Daoy (cell line): ENCODE measurements around the gene NALCN. TPM values are rescaled to one million over a fixed set of nuclear protein-coding genes. Genes with fewer than 3 reads are reported as not detected.

Experiments used
- DNase-seq: peaks from one replicate; pipeline ENCODE4 v3.0.0-alpha.2; 2015; ENCODE audit warnings: low read depth
- total RNA-seq: library from RNA; depleted of rRNA; stranded (reverse); fragments of >200 nt; shearing (Covaris generic); gene quantifications from 2 replicates; pipeline ENCODE4 v1.2.3, GENCODE V29; 2014

Gene NALCN
- total RNA-seq, 1 experiment from 2014 or later, result not detected

DNA sequence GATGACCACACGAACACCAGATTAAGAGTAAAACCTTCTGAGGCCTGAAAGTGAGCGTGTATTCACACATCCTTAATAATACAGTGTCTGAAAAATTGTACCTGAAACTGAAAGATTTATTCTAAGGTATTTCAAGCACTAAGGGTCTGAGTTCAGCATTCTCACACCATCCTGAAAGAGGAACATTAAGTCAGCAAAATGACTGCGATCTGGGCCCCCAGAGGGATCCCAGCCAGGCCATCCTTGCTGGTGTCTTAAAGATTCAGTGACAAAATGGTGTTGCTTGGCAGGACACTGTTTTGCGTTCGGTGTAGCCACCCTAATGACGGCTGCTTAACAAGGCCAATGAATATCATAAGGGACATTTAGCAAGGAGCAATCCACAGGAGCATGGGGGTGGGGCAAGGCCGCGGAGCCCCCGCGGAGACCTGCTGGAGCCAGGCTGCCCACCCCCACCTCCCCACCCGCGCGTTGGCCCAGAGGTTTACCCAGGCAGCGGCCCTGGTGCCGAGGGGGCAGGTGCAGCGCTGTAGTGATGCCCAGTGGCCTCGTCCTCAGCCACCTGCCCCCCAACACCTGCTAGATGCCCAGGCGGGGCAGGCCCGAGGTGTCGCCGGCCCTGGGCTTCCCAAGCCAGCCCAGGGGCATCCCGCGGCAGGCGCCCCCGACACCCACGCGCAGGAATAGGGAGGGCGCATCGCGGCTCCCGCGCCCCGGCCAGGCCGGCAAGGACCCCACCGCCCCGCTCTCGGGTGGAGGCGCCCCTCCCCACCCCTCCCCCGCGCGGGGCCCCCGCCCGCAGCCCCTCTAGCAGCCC lies 742 bp downstream of the NALCN start:
- DNase-seq, result no peak

DNA sequence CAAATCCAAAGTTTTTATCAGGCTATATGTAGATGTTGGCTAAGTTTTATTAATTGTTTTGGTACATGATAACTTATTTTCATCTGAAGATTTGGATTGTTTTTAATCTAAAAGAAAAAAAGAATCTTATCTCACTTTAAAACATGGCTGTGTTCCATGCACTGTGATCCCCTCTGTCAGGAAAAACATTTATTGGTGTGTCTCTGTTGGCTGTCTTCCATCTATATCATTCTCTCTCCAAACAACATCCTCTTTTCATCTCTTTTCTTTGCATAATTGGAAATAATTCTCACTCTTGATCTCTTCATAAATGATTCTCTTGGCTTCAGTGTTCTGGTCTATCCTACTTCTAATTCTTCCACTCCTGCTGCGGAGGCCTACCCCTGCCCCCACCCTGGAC lies 4.2 kb downstream of the NALCN start:
- DNase-seq, result no peak

DNA sequence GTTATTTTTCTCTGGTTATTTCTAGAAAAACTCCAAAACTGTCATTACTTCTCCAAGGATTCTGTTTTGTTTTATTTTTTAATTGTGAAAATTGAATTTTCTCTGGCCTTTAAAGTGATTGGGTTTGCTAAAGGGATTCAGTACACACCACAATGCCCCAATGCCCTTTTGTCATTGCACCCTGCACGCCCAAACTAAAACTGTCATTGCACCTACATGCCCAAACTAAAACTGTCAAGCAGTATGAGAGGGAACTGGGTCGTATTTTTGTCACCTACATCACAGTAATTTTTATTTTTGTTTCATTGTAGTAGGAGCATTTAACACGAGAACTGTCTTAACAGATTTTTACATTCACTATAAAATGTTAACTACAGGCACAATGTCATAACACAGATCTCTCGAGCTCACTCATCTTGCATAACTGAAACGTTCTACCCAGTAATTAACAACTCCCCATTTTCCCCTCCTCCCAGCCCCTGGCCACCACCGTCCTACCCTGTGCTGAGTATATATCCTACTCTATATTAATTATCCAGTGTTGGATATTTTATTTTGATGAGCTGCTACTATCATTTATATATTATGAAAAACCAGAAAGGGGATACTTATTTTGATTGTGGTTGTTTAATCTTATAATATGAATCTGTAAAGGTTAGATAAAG lies 7.2 kb downstream of the NALCN start:
- no peak for DNase-seq

DNA sequence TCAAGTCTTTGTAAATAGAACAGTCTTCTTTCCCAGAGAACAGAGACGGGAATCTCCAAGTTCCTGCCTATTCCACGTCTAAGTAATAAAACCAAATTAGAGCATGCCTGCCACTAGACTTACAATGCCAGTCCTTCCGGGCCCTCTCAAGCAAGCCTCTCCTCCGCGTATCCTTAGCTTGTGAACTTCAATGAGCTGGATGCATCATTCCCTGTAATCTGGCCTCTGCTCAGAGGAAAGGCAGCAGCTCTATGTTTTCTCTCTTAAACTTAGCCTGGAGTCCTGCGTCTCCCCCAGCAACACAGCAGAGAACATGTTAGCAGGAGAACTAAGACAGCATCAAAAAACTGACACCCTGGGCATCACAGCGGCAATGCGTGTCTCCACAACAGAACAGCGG lies 8.2 kb downstream of the NALCN start:
- DNase-seq, result no peak

DNA sequence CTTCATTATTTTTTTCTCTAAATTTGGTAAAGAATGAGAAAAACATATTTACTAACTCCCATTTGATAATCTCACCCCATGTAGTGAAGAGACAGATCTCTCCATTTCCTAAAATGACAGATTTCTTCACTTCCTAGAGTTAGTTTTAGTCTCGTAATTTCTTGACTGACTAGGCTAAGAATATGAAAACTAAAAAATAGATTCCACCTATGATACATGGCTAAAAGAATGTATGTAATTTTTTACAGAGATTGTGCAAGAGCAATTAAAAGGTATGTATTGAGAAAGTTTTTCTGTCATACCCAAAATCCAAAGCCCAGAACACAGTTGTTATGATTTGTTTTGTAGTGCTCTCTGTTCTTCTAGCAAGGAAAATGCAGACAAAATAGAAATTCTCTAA lies 9.5 kb downstream of the NALCN start:
- no peak for DNase-seq

DNA sequence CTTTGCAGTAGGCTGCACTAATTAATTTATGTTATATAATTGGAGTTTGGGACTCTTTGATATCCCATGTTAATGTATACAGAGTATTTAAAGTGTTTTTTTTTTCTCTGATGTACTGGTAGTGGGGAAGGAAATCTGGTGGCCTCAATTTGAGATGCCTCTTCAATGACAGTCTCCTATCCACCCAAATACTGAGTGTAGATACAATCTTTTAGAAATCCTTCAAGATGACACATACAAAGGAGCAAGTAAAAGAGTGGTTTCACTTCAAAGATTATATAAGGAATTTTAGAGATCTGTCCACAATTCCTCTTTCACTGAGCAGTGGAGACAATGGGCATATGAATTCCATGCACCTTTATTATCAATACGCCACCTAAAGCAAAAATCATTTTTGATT lies 15.1 kb downstream of the NALCN start:
- DNase-seq, result no peak

DNA sequence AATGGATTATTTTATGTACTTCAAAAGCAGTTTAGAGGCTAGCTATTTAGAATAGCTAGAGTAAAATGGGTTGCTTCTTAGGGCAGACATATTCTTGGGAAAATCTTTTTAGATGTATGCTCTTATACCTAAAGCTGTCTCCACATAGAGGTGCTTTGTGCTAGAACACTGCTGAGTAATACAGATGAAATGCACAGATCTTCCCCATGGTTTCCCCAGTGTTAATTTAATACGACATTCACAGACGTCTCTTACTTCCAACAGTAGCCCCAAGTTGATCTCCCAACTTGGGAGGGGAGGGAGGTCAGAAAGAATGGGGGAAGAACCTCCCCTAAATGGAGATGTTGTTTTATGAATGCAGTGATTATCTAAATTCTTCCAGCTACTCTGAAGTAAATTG lies 16.9 kb downstream of the NALCN start:
- DNase-seq, result peak; percentile 5

DNA sequence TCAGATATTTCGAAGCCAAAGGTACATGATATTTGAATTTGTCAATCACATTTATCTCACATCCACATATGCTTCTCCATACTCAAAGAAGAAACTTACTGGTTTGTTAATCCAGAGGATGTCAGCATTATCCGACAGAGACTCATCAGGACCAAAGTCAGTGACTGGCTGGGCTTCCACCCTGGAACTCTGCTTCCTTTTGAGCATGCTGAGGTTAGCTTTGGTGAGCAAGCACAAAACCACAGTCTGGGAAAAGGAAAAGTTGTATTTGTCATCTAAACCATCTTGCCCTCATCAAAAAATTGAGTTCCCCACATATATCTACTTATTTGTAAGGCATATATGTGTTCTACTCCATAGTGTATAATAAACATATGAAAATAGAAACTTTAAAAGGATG lies 17.4 kb downstream of the NALCN start:
- peak; percentile 36 for DNase-seq

DNA sequence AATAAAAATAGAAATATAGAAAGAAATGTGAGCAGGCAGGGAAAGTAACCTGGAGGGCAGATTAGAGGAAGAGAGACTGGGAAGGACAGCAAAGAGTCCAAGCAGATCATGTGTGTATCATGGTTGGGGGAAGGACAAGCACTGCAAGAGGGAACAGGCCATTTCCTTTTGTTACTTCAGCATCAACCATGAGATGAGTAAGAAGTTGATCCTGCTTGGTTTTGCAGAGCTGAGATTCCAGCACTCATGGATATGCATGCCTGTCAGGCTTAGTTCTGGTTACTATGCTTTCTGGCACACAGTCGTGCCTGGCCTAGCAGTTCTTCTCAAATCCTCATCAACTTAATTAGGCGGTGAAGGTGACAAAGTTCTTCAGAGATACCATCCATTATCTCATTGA lies 18.1 kb downstream of the NALCN start:
- peak; percentile 13 for DNase-seq

DNA sequence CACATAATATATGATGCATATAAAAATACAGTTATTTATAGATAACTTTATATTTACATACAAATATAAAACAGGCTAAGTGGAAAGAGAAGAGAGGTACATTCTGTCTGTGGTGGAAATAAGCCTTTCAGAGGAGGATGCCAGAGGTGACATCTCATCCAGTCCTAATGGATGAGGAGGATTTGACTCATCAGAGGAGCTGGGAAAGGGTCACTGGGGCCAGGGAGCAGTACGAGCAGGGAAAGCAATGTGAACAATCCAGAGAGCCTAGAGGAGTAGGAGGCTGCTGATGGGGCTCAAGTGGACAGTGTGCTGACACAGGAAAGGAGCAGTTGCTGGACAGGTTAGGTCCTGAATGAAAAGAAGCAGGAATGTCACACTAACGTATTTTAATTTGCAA lies 18.6 kb downstream of the NALCN start:
- DNase-seq, result peak; percentile 55

DNA sequence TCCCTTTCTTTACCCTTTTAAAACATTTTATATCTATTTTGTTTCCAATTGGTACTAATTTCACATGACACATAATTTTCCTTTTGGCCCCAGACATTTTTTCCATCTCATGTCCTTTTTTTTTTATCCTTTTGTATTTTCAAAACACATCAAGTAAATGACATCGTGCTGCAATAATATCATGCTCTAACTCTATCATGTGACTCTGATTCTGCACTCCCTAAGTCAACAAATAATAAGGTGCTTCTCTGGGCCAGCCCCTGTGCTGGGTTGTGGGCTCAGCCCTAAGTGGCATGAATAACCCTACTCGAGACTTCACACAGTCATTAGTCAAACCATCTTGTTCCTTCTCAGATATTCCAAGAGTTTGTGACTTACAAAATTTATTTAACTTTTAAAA lies 21.7 kb downstream of the NALCN start:
- DNase-seq, result no peak

DNA sequence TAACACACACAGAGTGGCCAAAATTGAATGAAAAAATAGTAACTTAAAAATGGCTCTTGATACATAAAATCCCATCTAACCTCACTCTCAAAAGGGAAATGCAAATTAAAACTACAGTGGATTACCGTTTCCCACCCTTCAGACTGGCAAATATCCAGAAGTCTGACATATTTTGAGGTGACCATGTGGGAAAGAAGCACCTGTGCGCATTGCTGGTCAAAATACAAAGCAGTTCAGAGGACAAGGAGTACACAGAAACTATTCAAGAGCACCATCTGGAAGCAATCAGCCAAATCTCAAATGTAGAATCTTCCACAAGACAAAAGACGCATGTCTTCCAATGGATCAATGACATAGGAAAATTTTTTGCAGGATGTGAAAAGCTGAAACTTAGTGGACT lies 23.2 kb downstream of the NALCN start:
- no peak for DNase-seq

DNA sequence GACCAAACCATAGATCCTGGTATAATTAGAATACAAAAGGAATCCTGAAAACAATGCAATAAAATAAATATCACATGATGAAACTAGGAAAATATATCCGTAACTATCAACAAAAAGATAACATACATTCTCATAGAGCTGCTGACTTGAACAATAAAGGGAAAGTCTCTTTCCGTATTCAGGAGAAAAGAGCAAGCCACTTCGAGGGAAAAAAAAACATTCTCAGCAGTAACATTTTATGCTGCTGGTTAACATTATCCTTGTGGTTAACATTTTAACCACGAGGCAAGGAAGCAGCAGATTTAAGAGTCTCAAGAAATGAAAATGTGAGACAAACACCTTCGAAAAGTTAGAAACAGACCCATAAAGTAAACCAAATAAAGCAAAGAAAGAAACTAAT lies 25.8 kb downstream of the NALCN start:
- no peak for DNase-seq

DNA sequence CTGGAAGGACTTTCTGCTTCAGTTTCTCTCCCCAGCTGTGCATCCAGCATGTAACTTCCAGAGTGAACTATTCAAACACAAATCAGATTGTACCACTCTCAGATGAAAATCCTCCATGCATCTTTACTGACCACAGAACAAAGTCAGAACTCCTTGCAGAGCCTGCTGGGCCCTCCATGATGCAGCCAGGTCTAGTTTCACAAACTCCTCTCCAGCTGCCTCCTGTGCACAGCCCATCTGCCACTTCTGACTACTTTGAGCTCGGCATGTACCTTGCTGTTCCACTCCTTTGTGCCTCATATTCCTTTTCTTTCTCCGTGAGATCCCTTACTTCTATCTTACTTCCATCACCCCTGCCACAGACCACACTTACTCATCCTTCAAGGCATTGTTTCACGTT lies 31.4 kb downstream of the NALCN start:
- DNase-seq, result no peak

DNA sequence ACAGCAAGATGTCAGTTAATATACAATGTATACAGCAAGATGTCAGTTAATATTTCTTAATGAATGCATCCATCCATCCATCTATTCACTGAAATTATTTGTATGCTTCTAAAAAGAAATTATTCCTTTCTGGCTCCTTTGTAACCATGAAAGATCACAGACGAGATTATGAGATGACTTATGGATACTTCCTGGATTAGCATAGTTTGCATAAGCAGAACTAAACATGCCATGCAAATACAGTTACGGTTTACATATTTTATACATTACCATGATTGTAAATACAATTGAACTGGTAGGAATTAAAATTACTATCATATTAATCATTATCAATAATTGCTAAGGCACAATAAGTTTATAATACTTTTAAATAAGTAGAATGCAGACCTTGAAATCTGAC lies 32.7 kb downstream of the NALCN start:
- no peak for DNase-seq

DNA sequence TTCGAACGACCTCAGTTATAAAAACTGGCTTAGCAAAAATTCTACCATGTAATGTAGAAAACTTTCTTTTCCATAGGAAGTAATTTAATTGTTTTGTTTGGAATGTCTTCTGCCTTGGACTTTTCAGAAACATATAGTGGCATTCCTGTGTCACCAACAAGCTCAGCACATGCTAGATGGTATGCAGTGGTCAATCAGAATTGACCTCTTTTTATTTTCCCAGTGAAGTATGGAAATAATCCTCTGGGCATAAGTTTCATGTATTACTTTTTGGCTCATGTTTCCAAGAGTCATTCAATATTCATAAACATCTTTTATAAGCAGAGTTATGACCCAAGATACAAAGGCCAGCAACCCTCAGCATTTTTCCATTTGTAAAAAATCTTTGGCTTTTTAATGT lies 33.6 kb downstream of the NALCN start:
- no peak for DNase-seq

DNA sequence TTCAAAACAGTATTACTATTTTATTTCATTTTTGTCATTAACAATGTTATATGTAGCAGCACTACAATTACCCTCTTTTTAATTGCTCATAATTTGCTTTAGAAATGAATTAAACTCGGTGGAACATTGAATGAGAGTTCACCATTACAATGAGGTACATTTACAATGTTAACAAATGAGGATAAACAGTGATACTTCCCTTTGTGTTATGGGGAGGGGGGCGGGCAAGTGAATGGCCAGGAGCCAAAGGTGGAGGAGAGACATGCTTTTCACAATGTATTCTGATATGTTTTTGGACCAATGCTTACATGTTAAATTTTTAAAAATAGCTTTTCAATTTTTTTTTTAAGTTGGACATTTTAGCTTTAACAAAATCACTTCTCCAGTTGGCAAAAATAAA lies 34.2 kb downstream of the NALCN start:
- no peak for DNase-seq

DNA sequence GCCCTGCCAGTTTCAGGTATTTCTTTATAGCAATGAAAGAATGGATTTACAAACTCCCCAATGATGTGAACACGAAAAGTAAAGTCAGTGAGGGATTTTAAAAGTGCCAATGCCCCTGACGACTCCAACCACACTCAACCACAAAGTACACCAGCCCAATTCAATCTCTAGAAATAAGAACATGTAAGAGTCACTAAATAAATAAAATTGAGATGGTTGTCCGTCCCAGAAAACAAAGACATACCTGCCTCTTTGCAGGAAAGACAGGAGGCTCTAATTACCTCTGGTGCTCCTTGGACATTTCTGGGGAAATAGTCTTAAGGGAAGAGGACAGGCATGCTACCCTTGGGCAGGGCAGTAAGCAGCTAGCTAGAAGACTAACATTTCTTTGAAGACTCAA lies 55.8 kb downstream of the NALCN start:
- DNase-seq, result no peak

DNA sequence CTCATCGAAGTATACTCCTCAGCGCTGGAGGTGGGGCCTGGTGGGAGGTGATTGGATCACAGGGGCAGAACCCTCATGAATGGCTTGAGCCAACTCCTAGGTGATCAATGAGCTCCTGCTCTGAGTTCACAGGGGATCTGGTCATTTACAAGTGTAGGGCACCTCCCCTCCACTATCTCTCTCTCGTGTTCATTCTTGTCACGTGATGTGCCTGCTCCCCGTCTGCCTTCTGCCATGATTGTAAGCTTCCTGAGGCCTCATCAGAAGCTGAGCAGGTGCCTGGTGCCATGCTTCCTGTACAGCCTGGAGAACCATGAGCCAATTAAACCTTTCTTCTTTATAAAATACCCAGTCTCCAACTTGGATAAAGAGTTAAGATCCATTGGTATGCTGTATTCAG lies 61.4 kb downstream of the NALCN start:
- no peak for DNase-seq

DNA sequence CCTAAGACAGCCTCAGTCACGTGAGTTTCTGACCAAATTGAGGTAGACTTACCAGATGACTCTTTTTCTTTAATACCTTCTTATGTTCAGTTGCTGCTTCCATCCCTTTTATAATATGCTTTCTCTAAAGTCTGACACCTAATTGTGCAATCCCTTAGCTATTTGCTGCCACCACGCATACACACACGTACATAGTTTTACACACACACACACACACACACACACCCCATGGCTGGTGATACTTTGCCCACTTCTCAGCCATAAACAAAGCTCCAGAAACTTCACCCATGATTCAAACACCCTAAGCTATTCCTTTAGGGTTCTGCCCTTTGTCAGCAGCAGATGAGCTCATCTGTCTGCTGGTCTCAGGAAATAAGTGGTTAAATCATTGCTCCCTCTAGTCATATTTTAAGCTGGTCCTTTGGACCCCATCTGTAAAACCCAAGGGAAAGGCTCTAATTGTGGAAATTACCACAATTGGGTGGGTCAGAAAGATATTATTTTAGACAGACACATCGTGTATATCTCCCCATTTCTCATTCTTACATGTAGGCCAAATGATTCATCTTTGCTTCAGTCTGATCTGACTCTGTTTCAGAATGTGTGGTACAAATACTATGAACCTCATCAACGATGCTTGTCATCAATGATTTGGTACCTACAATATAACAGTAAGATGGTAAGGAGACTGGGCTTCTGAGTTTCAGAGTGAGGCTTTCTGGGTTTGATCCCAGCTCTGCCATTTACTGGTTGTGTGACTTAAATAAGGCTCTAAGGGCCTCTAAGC lies 69.2 kb downstream of the NALCN start:
- DNase-seq, result no peak

DNA sequence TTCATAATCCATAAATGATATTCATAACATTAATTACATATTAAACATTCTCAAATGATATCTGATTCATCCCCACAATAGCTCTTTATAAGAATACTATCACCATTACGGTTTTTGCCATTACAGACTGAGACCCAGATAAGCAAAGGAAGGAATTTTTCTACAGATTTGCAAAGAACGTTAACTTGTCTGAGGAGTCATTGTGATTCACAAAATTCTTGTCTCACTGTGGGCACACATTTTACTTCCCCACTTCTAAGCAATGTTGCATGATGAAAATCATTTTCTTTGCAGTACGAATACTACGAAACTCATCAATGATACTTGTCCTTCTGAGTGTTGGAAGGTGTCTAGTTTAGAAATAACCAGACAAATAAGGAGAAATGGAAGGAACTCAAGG lies 70.1 kb downstream of the NALCN start:
- DNase-seq, result no peak

DNA sequence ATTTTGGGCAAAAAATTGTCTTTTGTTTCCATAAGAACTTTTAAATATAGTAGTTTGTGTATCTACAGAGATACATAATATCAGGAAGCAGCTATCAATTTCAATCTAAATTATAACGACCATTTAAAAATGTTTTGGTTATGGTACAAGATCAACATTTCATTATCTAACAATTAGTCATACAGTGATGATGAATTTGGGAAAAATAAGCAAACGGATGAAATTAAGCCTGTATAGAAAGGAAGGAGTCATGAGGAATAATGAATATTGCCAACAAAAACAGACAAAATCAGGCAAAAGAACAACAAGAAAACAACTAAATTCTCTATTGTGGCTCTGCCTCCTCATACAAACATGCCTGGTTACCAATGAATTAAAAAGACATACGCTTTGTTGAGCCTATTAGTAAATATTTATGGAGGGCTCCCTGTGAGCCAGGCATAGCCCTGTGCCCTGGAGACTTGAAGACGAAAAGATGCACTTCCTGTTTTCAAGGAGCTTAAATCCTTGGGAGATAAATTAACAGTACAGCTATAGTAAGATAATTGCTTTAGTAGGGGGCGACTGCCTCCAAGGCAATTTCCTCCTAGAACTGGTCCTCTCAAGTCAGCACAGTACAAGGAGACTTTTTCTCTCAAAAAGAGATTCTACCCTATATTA lies 73.0 kb downstream of the NALCN start:
- DNase-seq, result no peak
